ENCODE results near the gene C20orf204.

- TF ChIP-seq CTCF (IDR thresholded peaks at IDR 0.05 in 2 of 3, conservative IDR thresholded peaks at IDR 0.05 in 1 of 3; ENCODE audit: control insufficient read depth in 2 of 3, extremely low read depth in 1 of 3, insufficient read depth in 1 of 3, low read depth in 3 of 3, low read length in 3 of 3) = no peak
- no peak for TF ChIP-seq CEBPB (IDR thresholded peaks at IDR 0.05; ENCODE audit: borderline replicate concordance in 1 of 2, low read depth in 2 of 2, low read length in 2 of 2)
- no peak for TF ChIP-seq HDAC2 (IDR thresholded peaks at IDR 0.05)
- no peak for TF ChIP-seq TAF1 (IDR thresholded peaks at IDR 0.05; ENCODE audit: borderline replicate concordance, low read depth, low read length)
- no peak for TF ChIP-seq SUZ12 (IDR thresholded peaks at IDR 0.05; ENCODE audit: unreplicated experiment)
- TF ChIP-seq ATF7 (IDR thresholded peaks at IDR 0.05; ENCODE audit: low read depth) = no peak
- no peak; the same call in 1 of the 2 replicates for TF ChIP-seq POLR2AphosphoS5 (IDR thresholded peaks at IDR 0.05; ENCODE audit: low read length)
- no peak for TF ChIP-seq EZH2 (IDR thresholded peaks at IDR 0.05; ENCODE audit: borderline replicate concordance, control insufficient read depth, low read depth, low read length)
- TF ChIP-seq, protein P1, sequence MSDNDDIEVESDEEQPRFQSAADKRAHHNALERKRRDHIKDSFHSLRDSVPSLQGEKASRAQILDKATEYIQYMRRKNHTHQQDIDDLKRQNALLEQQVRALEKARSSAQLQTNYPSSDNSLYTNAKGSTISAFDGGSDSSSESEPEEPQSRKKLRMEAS (IDR thresholded peaks at IDR 0.05; ENCODE audit: low read depth, low read length) = no peak
Measured at GRCh38 chr20:64032706-64033624, 3.0 kb upstream of the C20orf204 start.

Measured in GM12878 (cell line).